Right ventricle myocardium inferior (tissue), 1 donor: ENCODE data around the gene GABBR2. TPM values are rescaled to one million over a fixed set of nuclear protein-coding genes. Genes with fewer than 3 reads are reported as not detected.

Experiments used
- ATAC-seq: fragments of 200-7000 bp; cut with Tn5 transposase; one replicate; pipeline ENCODE4 v1.9.1; 2020; ENCODE audit warnings: mild to moderate bottlenecking, moderate library complexity
- DNase-seq: peaks from one replicate; pipeline ENCODE4 v3.0.0; 2021; ENCODE audit errors: missing footprints
- intact Hi-C: fragments of 100-400 bp; cut with DNase I; formaldehyde crosslinking; loops from one replicate; pipeline ENCODE4 v1.11.0; 2022
- total RNA-seq: library from RNA; stranded (reverse); fragmentation: NEBNext Ultra II Directional; extraction: Animal tissue kit (Norgen Biotek cat#: 25700); gene quantifications from one replicate; pipeline ENCODE4 v1.2.1, GENCODE V29; 2021
- donor health status: DM: no; HTN: yes; CAD: no; lungs with severe emphysema.

Gene GABBR2
- total RNA-seq, 1 donor from 2014 or later: 0.38 TPM

- intact Hi-C loops: no loop called here
- DNase-seq: no peak
- ATAC-seq: no peak
These were observed 257.2 kb downstream of the GABBR2 start for GRCh38 chr9:98451576-98451975.

GRCh38 chr9:98450496-98450895, 258.2 kb downstream of the GABBR2 start:
- ATAC-seq (no peak), DNase-seq (no peak)
- intact Hi-C loops: no loop called here

GRCh38 chr9:98449871-98450270, 258.9 kb downstream of the GABBR2 start:
- ATAC-seq: no peak
- intact Hi-C loops: no loop called here
- DNase-seq: no peak

GRCh38 chr9:98445576-98445975, 263.2 kb downstream of the GABBR2 start:
- intact Hi-C loops: no loop called here
- ATAC-seq (no peak), DNase-seq (no peak)

GRCh38 chr9:98444601-98445000, 264.1 kb downstream of the GABBR2 start:
- ATAC-seq: no peak
- DNase-seq: no peak
- intact Hi-C loops: no loop called here

GRCh38 chr9:98442541-98442940, 266.2 kb downstream of the GABBR2 start:
- intact Hi-C loops: no loop called here
- DNase-seq: no peak
- no peak for ATAC-seq

GRCh38 chr9:98442114-98442513, 266.6 kb downstream of the GABBR2 start:
- intact Hi-C loops: no loop called here
- DNase-seq (no peak), ATAC-seq (no peak)

- DNase-seq (no peak), ATAC-seq (no peak)
- intact Hi-C loops: no loop called here
These were observed 270.1 kb downstream of the GABBR2 start for GRCh38 chr9:98438666-98439065.

- intact Hi-C loops: no loop called here
- DNase-seq (no peak), ATAC-seq (no peak)
These were observed 271.2 kb downstream of the GABBR2 start for GRCh38 chr9:98437458-98438034.

GRCh38 chr9:98432960-98433359, 275.8 kb downstream of the GABBR2 start:
- intact Hi-C loops: no loop called here
- DNase-seq (no peak), ATAC-seq (no peak)

GRCh38 chr9:98432134-98432533, 276.6 kb downstream of the GABBR2 start:
- intact Hi-C loops: no loop called here
- no peak for DNase-seq
- no peak for ATAC-seq

- DNase-seq (no peak), ATAC-seq (peak; percentile 54)
- intact Hi-C loops: no loop called here
These were observed 278.0 kb downstream of the GABBR2 start for GRCh38 chr9:98430535-98431292.

GRCh38 chr9:98429613-98430012, 279.1 kb downstream of the GABBR2 start:
- DNase-seq: no peak
- ATAC-seq: peak; percentile 41
- intact Hi-C loops: no loop called here

GRCh38 chr9:98428454-98428853, 280.3 kb downstream of the GABBR2 start:
- intact Hi-C loops: no loop called here
- DNase-seq (no peak), ATAC-seq (no peak)

- intact Hi-C loops: no loop called here
- DNase-seq (no peak), ATAC-seq (no peak)
These were observed 281.2 kb downstream of the GABBR2 start for GRCh38 chr9:98427491-98427890.

- no peak for ATAC-seq
- intact Hi-C loops: no loop called here
- DNase-seq: no peak
These were observed 283.7 kb downstream of the GABBR2 start for GRCh38 chr9:98425079-98425478.

- ATAC-seq: no peak
- intact Hi-C loops: no loop called here
- no peak for DNase-seq
These were observed 289.5 kb downstream of the GABBR2 start for GRCh38 chr9:98419260-98419603.

- intact Hi-C loops: no loop called here
These were observed 290.0 kb downstream of the GABBR2 start for GRCh38 chr9:98418578-98419259.

GRCh38 chr9:98416294-98417248, 292.2 kb downstream of the GABBR2 start:
- no peak for DNase-seq
- ATAC-seq: no peak
- intact Hi-C loops: no loop called here

More at GRCh38 chr9:98418578-98419259, 290.0 kb downstream of the GABBR2 start:
- ATAC-seq (no peak), DNase-seq (no peak)
